Measurements from ENCODE around the gene PALD1. TPM values are rescaled to one million over a fixed set of nuclear protein-coding genes. Genes with fewer than 3 reads are reported as not detected.
A peak's percentile ranks its signal among the peaks of the same experiment; 100 is the strongest.

Gene PALD1
- total RNA-seq, 4 donors from 2014 or later, result 6.0 to 9.7 (median 6.4) TPM

- no peak for DNase-seq (ENCODE audit: low spot score in 2 of 2)
- H3K4me3 ChIP-seq (ENCODE audit: low read depth, poor library complexity, severe bottlenecking), result no peak overlapping the region
- no peak for TF ChIP-seq POLR2A (IDR thresholded peaks at IDR 0.05)
- TF ChIP-seq, protein P1, sequence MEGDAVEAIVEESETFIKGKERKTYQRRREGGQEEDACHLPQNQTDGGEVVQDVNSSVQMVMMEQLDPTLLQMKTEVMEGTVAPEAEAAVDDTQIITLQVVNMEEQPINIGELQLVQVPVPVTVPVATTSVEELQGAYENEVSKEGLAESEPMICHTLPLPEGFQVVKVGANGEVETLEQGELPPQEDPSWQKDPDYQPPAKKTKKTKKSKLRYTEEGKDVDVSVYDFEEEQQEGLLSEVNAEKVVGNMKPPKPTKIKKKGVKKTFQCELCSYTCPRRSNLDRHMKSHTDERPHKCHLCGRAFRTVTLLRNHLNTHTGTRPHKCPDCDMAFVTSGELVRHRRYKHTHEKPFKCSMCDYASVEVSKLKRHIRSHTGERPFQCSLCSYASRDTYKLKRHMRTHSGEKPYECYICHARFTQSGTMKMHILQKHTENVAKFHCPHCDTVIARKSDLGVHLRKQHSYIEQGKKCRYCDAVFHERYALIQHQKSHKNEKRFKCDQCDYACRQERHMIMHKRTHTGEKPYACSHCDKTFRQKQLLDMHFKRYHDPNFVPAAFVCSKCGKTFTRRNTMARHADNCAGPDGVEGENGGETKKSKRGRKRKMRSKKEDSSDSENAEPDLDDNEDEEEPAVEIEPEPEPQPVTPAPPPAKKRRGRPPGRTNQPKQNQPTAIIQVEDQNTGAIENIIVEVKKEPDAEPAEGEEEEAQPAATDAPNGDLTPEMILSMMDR (IDR thresholded peaks at IDR 0.05), result no peak
- intact Hi-C loops (cut with DNase I; ENCODE audit: low total_unique reads), result no loop called here
- 71 to 77% methylated on average over 11 of the region's 11 CpGs for WGBS, 2 donors
Observed at GRCh38 chr10:70573599-70574506, 95.3 kb downstream of the PALD1 start.

DNA sequence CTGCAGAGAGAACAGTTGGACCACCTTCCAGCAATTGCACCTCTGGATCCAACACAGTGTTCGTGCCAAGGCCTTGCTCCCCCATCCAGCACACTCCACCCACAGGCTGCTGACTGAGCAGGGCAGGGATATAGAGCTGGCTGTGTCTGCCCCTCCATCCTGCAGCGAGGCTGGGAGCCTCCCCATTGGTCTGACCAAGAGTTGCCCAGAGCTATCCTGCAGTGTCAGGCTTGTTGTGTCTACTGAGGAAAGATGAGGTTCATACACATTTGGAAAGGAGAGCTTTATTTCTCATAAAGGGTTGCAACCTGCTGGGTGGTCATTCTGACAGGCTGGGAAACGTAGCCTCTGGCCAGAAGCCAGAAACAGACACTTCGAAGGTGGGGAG lies 96.9 kb downstream of the PALD1 start:
- WGBS, 2 donors, result 8 to 21% methylated on average over 4 of the region's 4 CpGs
- TF ChIP-seq POLR2A (IDR thresholded peaks at IDR 0.05), result no peak
- TF ChIP-seq, protein P1 (IDR thresholded peaks at IDR 0.05), result no peak

GRCh38 chr10:70575874-70576802 lies 97.6 kb downstream of the PALD1 start:
- intact Hi-C loops (cut with DNase I; ENCODE audit: low total_unique reads), result no loop called here
- no peak overlapping the region for H3K4me3 ChIP-seq (ENCODE audit: low read depth, poor library complexity, severe bottlenecking)
- TF ChIP-seq POLR2A (IDR thresholded peaks at IDR 0.05), result no peak
- TF ChIP-seq, protein P1 (IDR thresholded peaks at IDR 0.05), result no peak

More for the DNA sequence above, 96.9 kb downstream of the PALD1 start:
- H3K4me3 ChIP-seq (ENCODE audit: low read depth, poor library complexity, severe bottlenecking), result no peak overlapping the region
- intact Hi-C loops (cut with DNase I; ENCODE audit: low total_unique reads), result no loop called here
- no peak for DNase-seq (ENCODE audit: low spot score in 2 of 2)

GRCh38 chr10:70576803-70577517 lies 98.4 kb downstream of the PALD1 start:
- WGBS, 2 donors, result 69 to 82% methylated on average over 2 of the region's 2 CpGs
- no peak for DNase-seq (ENCODE audit: low spot score in 2 of 2)
- TF ChIP-seq POLR2A (IDR thresholded peaks at IDR 0.05), result no peak
- TF ChIP-seq, protein P1 (IDR thresholded peaks at IDR 0.05), result no peak
- H3K4me3 ChIP-seq (ENCODE audit: low read depth, poor library complexity, severe bottlenecking), result no peak overlapping the region
- intact Hi-C loops (cut with DNase I; ENCODE audit: low total_unique reads), result no loop called here

More at GRCh38 chr10:70575874-70576802, 97.6 kb downstream of the PALD1 start:
- DNase-seq (ENCODE audit: low spot score in 2 of 2), result peak in 1 of 2 donors; percentile 29
- 36 to 37% methylated on average over 12 of the region's 12 CpGs for WGBS, 2 donors

GRCh38 chr10:70578371-70578947 lies 99.9 kb downstream of the PALD1 start:
- DNase-seq (ENCODE audit: low spot score in 2 of 2), result no peak
- TF ChIP-seq, protein P1 (IDR thresholded peaks at IDR 0.05), result no peak
- no peak for TF ChIP-seq POLR2A (IDR thresholded peaks at IDR 0.05)
- no peak overlapping the region for H3K4me3 ChIP-seq (ENCODE audit: low read depth, poor library complexity, severe bottlenecking)
- WGBS, 2 donors, result 48 to 59% methylated on average over 7 of the region's 7 CpGs
- intact Hi-C loops (cut with DNase I; ENCODE audit: low total_unique reads), result no loop called here

Data from lower leg skin (tissue), 4 donors.